HCT116 (cell line): ENCODE measurements around the gene ARSI. TPM values are rescaled to one million over a fixed set of nuclear protein-coding genes. Genes with fewer than 3 reads are reported as not detected.

Source experiments
- ATAC-seq: fragments of 200-7000 bp; cut with Tn5 transposase; 2 replicates; pipeline ENCODE4 v1.9.1; 2020; ENCODE audit warnings: mild to moderate bottlenecking, moderate library complexity
- BruUV-seq: library from RNA; stranded (reverse); fragments of 400-500 nt; replicated peaks from 2 replicates; lab custom pipeline; 2021; lab: Mats Ljungman, UMichigan
- CTCF ChIA-PET: fragments of 300-600 bp; sonication (Branson Sonifier 250); formaldehyde crosslinking; loops from one replicate; lab custom pipeline; 2021; ENCODE audit warnings: antibody characterized with exemption; lab: Charles Lee
- POLR2A ChIA-PET: fragments of 300-600, 350-600 bp; sonication (Branson Sonifier 250); formaldehyde crosslinking; loops from one replicate; lab custom pipeline; 2021; ENCODE audit warnings: antibody characterized with exemption; lab: Charles Lee
- RAD21 ChIA-PET, 2 experiments: fragments of 300-600 bp; sonication (Branson Sonifier 250); formaldehyde crosslinking; loops; one replicate each; lab custom pipeline; 2023; ENCODE audit warnings: low total read pairs in 2 of 2; ENCODE audit not compliant: uncharacterized antibody in 2 of 2, unreplicated experiment in 2 of 2, low non-redundant PET in 1 of 2; lab: Charles Lee
- DNase-seq: peaks from one replicate; pipeline ENCODE4 v3.0.0-alpha.2; 2010; ENCODE audit warnings: low read depth, low spot score
- H2AFZ ChIP-seq: fragments of 200-600 bp; shearing (Covaris generic), sonication (generic); 2 replicates; pipeline ENCODE4 v1.6.1; 2017; ENCODE audit warnings: low read depth, mixed run types, mixed read lengths, antibody characterized with exemption, low read length; ENCODE audit not compliant: poor library complexity, severe bottlenecking
- H3K27ac ChIP-seq: 2 replicates; pipeline ENCODE4 v1.5.1; 2012; ENCODE audit warnings: low read depth, low read length
- H3K27me3 ChIP-seq: fragments of 200-600 bp; sonication (generic); 2 replicates; pipeline ENCODE4 v1.6.1; 2016; ENCODE audit warnings: mixed run types, low read length, mixed read lengths; ENCODE audit not compliant: insufficient read depth
- H3K36me3 ChIP-seq, 2 experiments: fragments of 200-500 bp in 1 of 2; fragments of 200-600 bp in 1 of 2; sonication (Bioruptor generic) in 1 of 2; sonication (generic) in 1 of 2; 2 replicates each; pipeline versions ENCODE4 v1.5.1 to v1.6.1; 2014 to 2016; ENCODE audit warnings: low read length in 2 of 2, inconsistent platforms in 1 of 2, mixed read lengths in 1 of 2, mixed run types in 1 of 2; ENCODE audit not compliant: insufficient read depth in 2 of 2, control insufficient read depth in 1 of 2
- H3K4me1 ChIP-seq, 2 experiments: fragments of 200-600 bp in 1 of 2; sonication (generic) in 1 of 2; 2 replicates each; pipeline versions ENCODE4 v1.5.1 to v1.6.1; 2012 to 2017; ENCODE audit warnings: low read length in 2 of 2, inconsistent platforms in 1 of 2, mild to moderate bottlenecking in 1 of 2, mixed read lengths in 1 of 2, mixed run types in 1 of 2, moderate library complexity in 1 of 2; ENCODE audit not compliant: insufficient read depth in 2 of 2, control insufficient read depth in 1 of 2
- H3K4me2 ChIP-seq: fragments of 200-600 bp; sonication (generic); 2 replicates; pipeline ENCODE4 v1.6.1; 2017; ENCODE audit warnings: mixed run types, low read length, mixed read lengths
- H3K4me3 ChIP-seq, 2 experiments: fragments of 200-600 bp in 1 of 2; sonication (generic) in 1 of 2; replicated peaks in 1 of 2; 2 replicates each; pipeline ENCODE4 v1.5.1; 2011 to 2016; ENCODE audit warnings: low read length in 2 of 2, control low read depth in 1 of 2, low read depth in 1 of 2, mild to moderate bottlenecking in 1 of 2, mixed read lengths in 1 of 2, mixed run types in 1 of 2
- H3K79me2 ChIP-seq: fragments of 200-600 bp; sonication (generic); 2 replicates; pipeline ENCODE4 v1.6.1; 2017; ENCODE audit warnings: mild to moderate bottlenecking, mixed run types, low read length, moderate library complexity, mixed read lengths; ENCODE audit not compliant: insufficient read depth
- H3K9ac ChIP-seq: fragments of 200-600 bp; sonication (generic); 2 replicates; pipeline ENCODE4 v1.6.1; 2016; ENCODE audit warnings: low read length, mixed read lengths
- H3K9me2 ChIP-seq: fragments of 200-600 bp; sonication (generic), shearing (Covaris generic); 2 replicates; pipeline ENCODE4 v1.6.1; 2017; ENCODE audit warnings: mixed run types, mild to moderate bottlenecking, moderate library complexity; ENCODE audit not compliant: insufficient read depth
- H3K9me3 ChIP-seq, 2 experiments: fragments of 200-500 bp in 1 of 2; fragments of 200-600 bp in 1 of 2; sonication (Bioruptor generic) in 1 of 2; sonication (generic) in 1 of 2; 2 replicates each; pipeline ENCODE4 v1.6.1; 2014 to 2017; ENCODE audit warnings: low read length in 2 of 2, mixed read lengths in 2 of 2, inconsistent platforms in 1 of 2, low read depth in 1 of 2, mild to moderate bottlenecking in 1 of 2, mixed run types in 1 of 2, moderate library complexity in 1 of 2; ENCODE audit not compliant: control insufficient read depth in 1 of 2, insufficient read depth in 1 of 2
- H4K20me1 ChIP-seq: fragments of 200-600 bp; sonication (generic), shearing (Covaris generic); 2 replicates; pipeline ENCODE4 v1.6.1; 2017; ENCODE audit warnings: mixed run types, mild to moderate bottlenecking, moderate library complexity; ENCODE audit not compliant: insufficient read depth
- CEBPB ChIP-seq: IDR thresholded peaks from 2 replicates; pipeline ENCODE4 v1.6.1; 2012; ENCODE audit warnings: low read depth
- EGR1 ChIP-seq: IDR thresholded peaks from 2 replicates; pipeline ENCODE4 v1.6.1; 2012; ENCODE audit warnings: low read depth
- ELF1 ChIP-seq: IDR thresholded peaks from 2 replicates; pipeline ENCODE4 v1.6.1; 2012; ENCODE audit warnings: low read depth, borderline replicate concordance
- EZH2phosphoT487 ChIP-seq: fragments of 200-600 bp; IDR thresholded peaks from 2 replicates; pipeline ENCODE4 v1.6.1; 2018; ENCODE audit warnings: antibody characterized with exemption, borderline replicate concordance
- FOSL1 ChIP-seq: IDR thresholded peaks from 2 replicates; pipeline ENCODE4 v1.6.1; 2012; ENCODE audit warnings: low read depth
- POLR2A ChIP-seq: IDR thresholded peaks from 2 replicates; pipeline ENCODE4 v1.7.0; 2011; ENCODE audit warnings: borderline replicate concordance; ENCODE audit not compliant: insufficient read depth, insufficient read length; ENCODE audit errors: extremely low read depth
- SIN3A ChIP-seq: IDR thresholded peaks from 2 replicates; pipeline ENCODE4 v1.6.1; 2012; ENCODE audit warnings: low read depth
- SP1 ChIP-seq: IDR thresholded peaks from 2 replicates; pipeline ENCODE4 v1.6.1; 2012; ENCODE audit warnings: low read depth
- SRF ChIP-seq: IDR thresholded peaks from 2 replicates; pipeline ENCODE4 v1.6.1; 2012; ENCODE audit warnings: low read depth
- TCF7L2 ChIP-seq: IDR thresholded peaks from 2 replicates; pipeline ENCODE4 v1.7.0; 2011; ENCODE audit warnings: borderline replicate concordance, inconsistent platforms; ENCODE audit not compliant: insufficient read depth, insufficient read length; ENCODE audit errors: extremely low read depth
- YY1 ChIP-seq: IDR thresholded peaks from 2 replicates; pipeline ENCODE4 v1.6.1; 2011; ENCODE audit warnings: low read length, low read depth, moderate library complexity, mild to moderate bottlenecking; ENCODE audit not compliant: insufficient replicate concordance; ENCODE audit errors: extremely low read depth
- ZNF274 ChIP-seq: fragments of 200-500 bp; sonication (Bioruptor generic); IDR thresholded peaks from 2 replicates; pipeline ENCODE4 v1.6.1; 2014; ENCODE audit warnings: mild to moderate bottlenecking, low read depth, low read length, inconsistent platforms
- intact Hi-C: fragments of 100-400 bp; cut with micrococcal nuclease; formaldehyde crosslinking; loops from 2 replicates; pipeline ENCODE4 v1.10.0; 2022
- total RNA-seq: library from RNA; stranded (reverse); gene quantifications from one replicate; pipeline ENCODE4 v1.2.1, GENCODE V29; 2021; ENCODE audit not compliant: unreplicated experiment
- TF ChIP-seq, protein P1 (sequence below): IDR thresholded peaks from 2 replicates; pipeline ENCODE4 v1.6.1; 2012

Gene ARSI
- total RNA-seq, 1 experiment from 2014 or later, result 0.07 TPM

DNA sequence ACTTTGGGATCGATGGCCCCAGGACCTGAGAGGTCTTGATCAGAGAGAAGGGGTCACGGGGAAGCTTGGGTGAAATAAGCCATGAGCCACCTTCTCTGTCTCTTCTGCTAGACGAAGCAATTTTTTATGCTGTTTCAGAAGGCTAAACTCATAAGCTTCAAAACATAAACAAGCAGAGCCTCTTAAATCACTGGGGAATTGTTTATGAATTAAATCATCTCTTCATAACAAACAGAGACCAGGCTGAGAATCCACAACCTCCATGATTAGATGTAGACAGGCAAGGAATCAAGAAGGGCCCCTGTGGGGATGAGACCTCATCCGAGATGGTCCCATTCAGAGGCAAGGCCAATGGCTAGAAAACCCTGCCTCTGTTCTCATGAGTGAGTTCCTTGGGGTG is 33.1 kb upstream of the ARSI start:
- Histone ChIP-seq H3K79me2 (no peaks in the 10 kb centered on the region), H3K36me3 (no peaks in the 10 kb centered on the region), H2AFZ (no peak overlapping the region), H3K4me3 (no peak overlapping the region), H3K4me2 (no peak overlapping the region), H3K9ac (no peak overlapping the region), H4K20me1 (no peaks in the 10 kb centered on the region), H3K9me2 (no peaks in the 10 kb centered on the region), H3K27ac (no peak overlapping the region), H3K9me3 (no peaks in the 10 kb centered on the region), H3K4me1 (no peaks in the 10 kb centered on the region), H3K27me3 (no peaks in the 10 kb centered on the region)
- no peak for DNase-seq
- intact Hi-C loops, result no loop called here
- BruUV-seq, result no TSS peak
- ChIA-PET POLR2A (no interaction called here), CTCF (no interaction called here)
- ATAC-seq, result no peak
- TF ChIP-seq, protein P1, sequence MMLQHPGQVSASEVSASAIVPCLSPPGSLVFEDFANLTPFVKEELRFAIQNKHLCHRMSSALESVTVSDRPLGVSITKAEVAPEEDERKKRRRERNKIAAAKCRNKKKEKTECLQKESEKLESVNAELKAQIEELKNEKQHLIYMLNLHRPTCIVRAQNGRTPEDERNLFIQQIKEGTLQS, result no peak
- no peak for TF ChIP-seq ELF1
- no peak for TF ChIP-seq SP1
- TF ChIP-seq YY1, result no peak
- TF ChIP-seq CEBPB, result no peak
- no peak for TF ChIP-seq SRF
- no peak for TF ChIP-seq EGR1
- TF ChIP-seq, all 23 proteins: peak for 0
- RAD21 ChIA-PET, result no interaction called here

DNA sequence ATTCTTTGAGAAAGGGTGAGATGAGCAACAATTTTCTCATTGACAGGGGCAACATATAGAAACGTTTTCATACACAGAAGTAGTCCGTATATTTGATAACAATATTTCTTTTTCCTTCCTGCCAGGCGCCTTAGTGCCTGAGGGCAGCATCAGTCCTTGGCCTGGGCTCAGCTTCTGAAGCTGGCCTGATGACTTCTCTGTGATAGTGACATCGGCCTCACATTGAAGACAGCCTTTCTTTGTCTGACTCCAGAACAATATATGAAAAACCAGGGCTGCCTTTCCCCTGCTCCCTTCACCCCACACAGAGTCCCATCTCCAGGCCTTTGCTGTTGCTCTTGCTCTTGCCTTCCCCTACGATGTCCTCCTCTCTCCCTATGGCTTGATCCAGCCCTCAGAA is 30.7 kb upstream of the ARSI start:
- RAD21 ChIA-PET, result no interaction called here
- POLR2A ChIA-PET, result no interaction called here
- no peaks in the 10 kb centered on the region for H3K27me3 ChIP-seq

More for the DNA sequence above, 30.7 kb upstream of the ARSI start:
- Histone ChIP-seq H3K4me1 (no peaks in the 10 kb centered on the region), H3K4me3 (no peak overlapping the region), H3K9ac (no peak overlapping the region), H3K9me3 (no peaks in the 10 kb centered on the region), H3K36me3 (no peaks in the 10 kb centered on the region), H3K4me2 (no peak overlapping the region), H2AFZ (no peak overlapping the region), H4K20me1 (no peaks in the 10 kb centered on the region), H3K9me2 (no peaks in the 10 kb centered on the region), H3K27ac (no peak overlapping the region), H3K79me2 (no peaks in the 10 kb centered on the region)
- BruUV-seq, result no TSS peak
- no peak for ATAC-seq
- intact Hi-C loops, result no loop called here
- TF ChIP-seq SIN3A, result no peak
- TF ChIP-seq ZNF274, result no peak
- no peak for TF ChIP-seq TCF7L2
- no peak for TF ChIP-seq EZH2phosphoT487
- TF ChIP-seq POLR2A, result no peak
- TF ChIP-seq FOSL1, result no peak
- TF ChIP-seq SP1, result no peak
- CTCF ChIA-PET, result no interaction called here
- DNase-seq, result no peak
